ENCODE measurements around the gene HGF. TPM values are rescaled to one million over a fixed set of nuclear protein-coding genes. Genes with fewer than 3 reads are reported as not detected.
A peak's percentile ranks its signal among the peaks of the same experiment; 100 is the strongest.

HGF gene
- total RNA-seq, 1 donor from 2014 or later = 0.22 TPM

DNA sequence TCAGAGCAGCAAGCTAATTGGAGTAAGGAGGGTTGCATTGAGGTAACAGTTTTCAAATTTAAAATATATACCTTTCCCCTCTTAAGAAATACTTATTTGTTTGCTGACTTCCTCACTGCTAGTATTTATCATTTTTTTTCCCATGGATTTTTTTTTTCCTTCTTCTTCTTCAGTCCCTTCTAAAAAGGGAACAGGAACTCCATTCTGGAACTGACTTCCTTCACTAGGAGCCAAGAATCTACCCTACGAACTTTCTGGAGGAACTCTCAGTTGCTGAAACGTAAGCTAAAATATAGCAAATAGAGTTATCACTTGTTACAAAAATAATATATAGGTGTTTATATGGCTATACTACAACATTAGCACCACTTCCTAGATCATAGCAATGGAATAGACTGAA lies 95.4 kb downstream of the HGF start:
- peaks cover 12% of the 10 kb centered on the region for H3K4me1 Mint-ChIP-seq
- Histone ChIP-seq H3K9ac (no peak overlapping the region), H3F3A (ENCODE audit: low read depth) (peaks cover 23% of the 10 kb centered on the region), H3K4me3 (no peak overlapping the region), H3K36me3 (peaks cover 3% of the 10 kb centered on the region), H3K79me2 (ENCODE audit: low read depth) (no peaks in the 10 kb centered on the region), H3K27ac (no peak overlapping the region), H2AFZ (replicated peaks) (no peak overlapping the region), H3K9me3 (ENCODE audit: low read depth) (no peaks in the 10 kb centered on the region), H3K4me1 (peaks cover 74% of the 10 kb centered on the region), H3K27me3 (no peaks in the 10 kb centered on the region), H3K4me2 (no peak overlapping the region), H4K20me1 (ENCODE audit: low read depth) (no peaks in the 10 kb centered on the region)
- H3K4me3 Mint-ChIP-seq = no peak overlapping the region
- H3K27ac Mint-ChIP-seq = no peak overlapping the region
- TF ChIP-seq, protein P1, sequence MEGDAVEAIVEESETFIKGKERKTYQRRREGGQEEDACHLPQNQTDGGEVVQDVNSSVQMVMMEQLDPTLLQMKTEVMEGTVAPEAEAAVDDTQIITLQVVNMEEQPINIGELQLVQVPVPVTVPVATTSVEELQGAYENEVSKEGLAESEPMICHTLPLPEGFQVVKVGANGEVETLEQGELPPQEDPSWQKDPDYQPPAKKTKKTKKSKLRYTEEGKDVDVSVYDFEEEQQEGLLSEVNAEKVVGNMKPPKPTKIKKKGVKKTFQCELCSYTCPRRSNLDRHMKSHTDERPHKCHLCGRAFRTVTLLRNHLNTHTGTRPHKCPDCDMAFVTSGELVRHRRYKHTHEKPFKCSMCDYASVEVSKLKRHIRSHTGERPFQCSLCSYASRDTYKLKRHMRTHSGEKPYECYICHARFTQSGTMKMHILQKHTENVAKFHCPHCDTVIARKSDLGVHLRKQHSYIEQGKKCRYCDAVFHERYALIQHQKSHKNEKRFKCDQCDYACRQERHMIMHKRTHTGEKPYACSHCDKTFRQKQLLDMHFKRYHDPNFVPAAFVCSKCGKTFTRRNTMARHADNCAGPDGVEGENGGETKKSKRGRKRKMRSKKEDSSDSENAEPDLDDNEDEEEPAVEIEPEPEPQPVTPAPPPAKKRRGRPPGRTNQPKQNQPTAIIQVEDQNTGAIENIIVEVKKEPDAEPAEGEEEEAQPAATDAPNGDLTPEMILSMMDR (IDR thresholded peaks at IDR 0.05) = no peak
- TF ChIP-seq EZH2phosphoT487 (IDR thresholded peaks at IDR 0.05) (no peak), EZH2 (IDR thresholded peaks at IDR 0.05) (no peak)
- H3K27me3 Mint-ChIP-seq (ENCODE audit: insufficient read depth, low read depth) = peaks cover 2% of the 10 kb centered on the region
- peaks cover 2% of the 10 kb centered on the region for H3K9me3 Mint-ChIP-seq
- no peaks in the 10 kb centered on the region for H3K36me3 Mint-ChIP-seq
- no peak for DNase-seq (ENCODE audit: low spot score)

DNA sequence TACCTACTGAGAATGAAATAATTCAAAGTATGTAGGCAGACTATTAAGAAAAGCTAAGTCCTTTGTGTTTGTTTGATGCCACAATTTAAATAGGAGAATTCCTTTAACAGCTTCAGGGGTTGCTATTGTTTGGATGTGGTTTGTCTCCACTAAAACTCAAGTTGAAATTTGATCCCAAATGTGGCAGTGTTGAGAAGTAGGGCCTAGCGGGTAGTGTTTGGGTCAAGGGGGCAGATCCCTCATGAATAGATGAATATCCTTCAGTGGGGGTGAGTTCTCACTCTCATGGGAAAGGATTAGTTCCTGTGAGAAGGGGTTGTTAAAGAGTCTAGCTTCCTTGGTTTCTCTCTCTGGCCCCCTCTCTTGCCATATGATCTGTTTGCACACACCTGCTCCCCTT lies 97.0 kb downstream of the HGF start:
- no peaks in the 10 kb centered on the region for H4K20me1 ChIP-seq (ENCODE audit: low read depth)
- Mint-ChIP-seq H3K36me3 (no peaks in the 10 kb centered on the region), H3K4me1 (peaks cover 12% of the 10 kb centered on the region), H3K27ac (peak overlapping the region; percentile 99), H3K4me3 (no peak overlapping the region), H3K9me3 (peaks cover 2% of the 10 kb centered on the region), H3K27me3 (ENCODE audit: insufficient read depth, low read depth) (peaks cover 2% of the 10 kb centered on the region)
- H3K4me3 ChIP-seq = no peak overlapping the region
- no peak overlapping the region for H3K9ac ChIP-seq
- no peaks in the 10 kb centered on the region for H3K9me3 ChIP-seq (ENCODE audit: low read depth)
- no peaks in the 10 kb centered on the region for H3K27me3 ChIP-seq
- peak; percentile 39 for TF ChIP-seq EZH2phosphoT487 (IDR thresholded peaks at IDR 0.05)
- TF ChIP-seq, protein P1 (IDR thresholded peaks at IDR 0.05) = no peak
- no peak for TF ChIP-seq EZH2 (IDR thresholded peaks at IDR 0.05)
- peak; percentile 86 for DNase-seq (ENCODE audit: low spot score)
- H3K27ac ChIP-seq = peak overlapping the region; percentile 93
- peak overlapping the region; percentile 53 for H3K4me2 ChIP-seq
- no peaks in the 10 kb centered on the region for H3K79me2 ChIP-seq (ENCODE audit: low read depth)
- peaks cover 68% of the 10 kb centered on the region for H3K4me1 ChIP-seq
- peaks cover 23% of the 10 kb centered on the region for H3F3A ChIP-seq (ENCODE audit: low read depth)
- H3K36me3 ChIP-seq = peaks cover 3% of the 10 kb centered on the region
- H2AFZ ChIP-seq (replicated peaks) = no peak overlapping the region

DNA sequence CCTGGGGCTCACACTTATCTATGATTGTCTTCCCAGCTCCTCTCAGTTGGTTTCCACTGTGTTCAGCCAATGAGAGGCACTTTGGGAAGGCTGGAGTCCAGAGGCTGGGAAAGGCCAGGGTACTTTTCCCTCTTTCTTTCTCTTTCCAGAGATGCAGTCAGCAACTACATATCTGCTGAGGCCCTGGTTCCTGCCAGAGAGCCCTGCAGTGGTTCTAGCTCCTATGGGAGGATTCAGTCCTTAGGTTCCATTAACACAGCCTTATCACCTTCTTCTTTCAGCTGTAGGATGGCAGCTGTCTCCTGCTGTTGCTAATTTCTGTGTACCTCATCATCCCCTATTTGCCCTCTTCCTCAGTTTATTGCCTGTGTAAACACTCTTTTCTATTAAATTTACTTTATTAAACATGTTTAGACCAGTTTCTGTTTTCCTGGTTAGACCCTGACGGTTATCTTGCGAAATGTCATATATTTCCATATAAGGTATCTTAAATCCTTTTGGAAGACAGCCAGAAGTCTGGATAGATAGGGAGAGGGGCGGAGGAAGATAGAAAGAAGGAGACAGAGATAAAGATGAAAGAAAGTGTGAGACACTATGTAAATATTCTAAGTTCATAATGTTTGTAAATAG lies 100.3 kb downstream of the HGF start:
- no peaks in the 10 kb centered on the region for H4K20me1 ChIP-seq (ENCODE audit: low read depth)
- H3K4me1 Mint-ChIP-seq = peaks cover 16% of the 10 kb centered on the region
- H3K4me1 ChIP-seq = peaks cover 44% of the 10 kb centered on the region
- no peak overlapping the region for H3K4me3 Mint-ChIP-seq
- no peak overlapping the region for H3K27ac ChIP-seq
- peak overlapping the region; percentile 30 for H2AFZ ChIP-seq (replicated peaks)
- TF ChIP-seq, protein P1 (IDR thresholded peaks at IDR 0.05) = no peak
- TF ChIP-seq EZH2phosphoT487 (IDR thresholded peaks at IDR 0.05) = no peak
- no peak for DNase-seq (ENCODE audit: low spot score)
- H3K4me2 ChIP-seq = no peak overlapping the region
- H3K79me2 ChIP-seq (ENCODE audit: low read depth) = no peaks in the 10 kb centered on the region
- H3K27me3 ChIP-seq = no peaks in the 10 kb centered on the region
- H3K9me3 Mint-ChIP-seq = peaks cover 2% of the 10 kb centered on the region
- no peak overlapping the region for H3K9ac ChIP-seq
- H3K27ac Mint-ChIP-seq = no peak overlapping the region
- H3K27me3 Mint-ChIP-seq (ENCODE audit: insufficient read depth, low read depth) = peaks cover 2% of the 10 kb centered on the region
- H3K36me3 ChIP-seq = peaks cover 3% of the 10 kb centered on the region
- no peaks in the 10 kb centered on the region for H3K36me3 Mint-ChIP-seq
- peaks cover 23% of the 10 kb centered on the region for H3F3A ChIP-seq (ENCODE audit: low read depth)
- H3K4me3 ChIP-seq = no peak overlapping the region
- H3K9me3 ChIP-seq (ENCODE audit: low read depth) = no peaks in the 10 kb centered on the region

Data from neural progenitor cell (in vitro differentiated cells).